Neuronal stem cell (in vitro differentiated cells): ENCODE data around the gene UCK2.

Experiments used
- DNase-seq: peaks from one replicate; pipeline ENCODE4 v3.0.0-alpha.2; 2013; ENCODE audit warnings: low spot score
- H2AFZ ChIP-seq: one replicate; pipeline ENCODE4 v1.6.1; 2013; ENCODE audit warnings: mild to moderate bottlenecking, low read length, inconsistent platforms
- H2AK5ac ChIP-seq: 2 replicates; pipeline ENCODE4 v1.6.1; 2013; ENCODE audit warnings: low read depth, mild to moderate bottlenecking, inconsistent platforms, low read length, moderate library complexity, mixed read lengths
- H2BK120ac ChIP-seq: 2 replicates; pipeline ENCODE4 v1.6.1; 2013; ENCODE audit warnings: low read depth, mild to moderate bottlenecking, inconsistent platforms, low read length, moderate library complexity, mixed read lengths
- H2BK12ac ChIP-seq: one replicate; pipeline ENCODE4 v1.6.1; 2013; ENCODE audit warnings: low read length, inconsistent platforms
- H2BK15ac ChIP-seq: 2 replicates; pipeline ENCODE4 v1.6.1; 2013; ENCODE audit warnings: mild to moderate bottlenecking, low read length, inconsistent platforms, mixed read lengths
- H2BK5ac ChIP-seq: one replicate; pipeline ENCODE4 v1.6.1; 2013; ENCODE audit warnings: inconsistent platforms, mild to moderate bottlenecking, low read length, moderate library complexity
- H3K14ac ChIP-seq: one replicate; pipeline ENCODE4 v1.6.1; 2013; ENCODE audit warnings: low read length, inconsistent platforms
- H3K18ac ChIP-seq: 2 replicates; pipeline ENCODE4 v1.6.1; 2013; ENCODE audit warnings: low read length, inconsistent platforms
- H3K23ac ChIP-seq: 2 replicates; pipeline ENCODE4 v1.6.1; 2013; ENCODE audit warnings: low read depth, mild to moderate bottlenecking, mixed read lengths, low read length, inconsistent platforms; ENCODE audit not compliant: poor library complexity
- H3K27ac ChIP-seq: replicated peaks from 3 replicates; pipeline ENCODE4 v1.5.1; 2013; ENCODE audit warnings: low read length, inconsistent platforms
- H3K27me3 ChIP-seq, 3 experiments: 2 replicates each; pipeline ENCODE4 v1.6.1; 2013; ENCODE audit warnings: low read length in 3 of 3, mild to moderate bottlenecking in 2 of 3, inconsistent platforms in 1 of 3, low read depth in 1 of 3, mixed read lengths in 1 of 3, moderate library complexity in 1 of 3; ENCODE audit not compliant: control insufficient read depth in 3 of 3, insufficient read depth in 3 of 3
- H3K36me3 ChIP-seq, 2 donors: replicated peaks in 1 of 2; 2 replicates each; pipeline ENCODE4 v1.6.1; 2013; ENCODE audit warnings: low read length in 2 of 2; ENCODE audit not compliant: control insufficient read depth in 2 of 2, insufficient read depth in 2 of 2
- H3K4ac ChIP-seq: 2 replicates; pipeline ENCODE4 v1.6.1; 2013; ENCODE audit warnings: inconsistent platforms, mild to moderate bottlenecking, low read length, moderate library complexity
- H3K4me1 ChIP-seq, 2 donors: 1 replicate in 1 of 2; 2 replicates in 1 of 2; pipeline ENCODE4 v1.6.1; 2013; ENCODE audit warnings: low read length in 2 of 2, low read depth in 1 of 2; ENCODE audit not compliant: control insufficient read depth in 2 of 2, insufficient read depth in 1 of 2
- H3K4me2 ChIP-seq: one replicate; pipeline ENCODE4 v1.6.1; 2013; ENCODE audit warnings: mild to moderate bottlenecking, low read length, inconsistent platforms; ENCODE audit not compliant: insufficient read depth, poor library complexity, severe bottlenecking
- H3K4me3 ChIP-seq, 2 donors: 2 replicates each; pipeline ENCODE4 v1.5.1; 2013; ENCODE audit warnings: low read length in 2 of 2, mild to moderate bottlenecking in 2 of 2, inconsistent platforms in 1 of 2, moderate library complexity in 1 of 2
- H3K79me1 ChIP-seq: one replicate; pipeline ENCODE4 v1.6.1; 2013; ENCODE audit warnings: low read depth, mild to moderate bottlenecking, inconsistent platforms, low read length, moderate library complexity
- H3K9ac ChIP-seq: one replicate; pipeline ENCODE4 v1.6.1; 2013; ENCODE audit warnings: mild to moderate bottlenecking, low read depth, low read length, inconsistent platforms; ENCODE audit not compliant: poor library complexity
- H3K9me3 ChIP-seq, 2 donors: replicated peaks in 1 of 2; 2 replicates each; pipeline versions ENCODE3 to v1.6.1; 2013; ENCODE audit warnings: low read length in 2 of 2, mild to moderate bottlenecking in 2 of 2, inconsistent platforms in 1 of 2, low read depth in 1 of 2, mixed read lengths in 1 of 2, moderate library complexity in 1 of 2; ENCODE audit not compliant: control insufficient read depth in 2 of 2, insufficient read depth in 1 of 2
- H4K8ac ChIP-seq: one replicate; pipeline ENCODE4 v1.6.1; 2013; ENCODE audit warnings: low read depth, mild to moderate bottlenecking, inconsistent platforms, low read length, moderate library complexity
- H4K91ac ChIP-seq: one replicate; pipeline ENCODE4 v1.6.1; 2013; ENCODE audit warnings: low read length, low read depth, mild to moderate bottlenecking, inconsistent platforms; ENCODE audit not compliant: poor library complexity
- WGBS, 2 donors: extraction: QIAGEN DNeasy Blood & Tissue Kit; methylation state at CpG; one replicate each; pipeline ENCODE4 v1.1.7; 2013; ENCODE audit warnings: missing lambda C conversion rate in 2 of 2, mixed read lengths in 1 of 2; ENCODE audit not compliant: insufficient read length in 2 of 2, insufficient replicate concordance in 1 of 2; ENCODE audit errors: extremely low coverage in 2 of 2; 5-methylcytosine and 5-hydroxymethylcytosine counted together

UCK2 gene

GRCh38 chr1:165842671-165843129 lies 15.3 kb downstream of the UCK2 start:
- Histone ChIP-seq H3K14ac (no peak overlapping the region), H4K91ac (no peak overlapping the region), H2BK5ac (no peak overlapping the region), H2AK5ac (no peak overlapping the region), H3K27me3 (no peaks in the 10 kb centered on the region), H3K4me3 (no peak overlapping the region), H3K36me3 (peaks cover 1 to 16% of the 10 kb centered on the region in 2 donors), H3K9me3 (peaks cover 0 to 6% of the 10 kb centered on the region in 2 donors), H2BK120ac (no peak overlapping the region), H2BK12ac (no peak overlapping the region), H3K27ac (no peak overlapping the region), H3K4me1 (peaks cover 8 to 14% of the 10 kb centered on the region in 2 donors), H4K8ac (no peak overlapping the region), H2BK15ac (no peak overlapping the region), H2AFZ (no peak overlapping the region), H3K23ac (no peak overlapping the region), H3K4me2 (no peak overlapping the region), H3K18ac (no peak overlapping the region), H3K4ac (no peak overlapping the region), H3K79me1 (no peaks in the 10 kb centered on the region), H3K9ac (no peak overlapping the region)
- WGBS, 2 donors, result no CpG with 5 or more reads among the region's 5 CpGs
- no peak for DNase-seq

- Histone ChIP-seq H2BK5ac (no peak overlapping the region), H2BK15ac (no peak overlapping the region), H4K8ac (no peak overlapping the region), H4K91ac (no peak overlapping the region), H3K18ac (no peak overlapping the region), H2BK120ac (no peak overlapping the region), H3K4me2 (no peak overlapping the region), H3K4me1 (peaks cover 8 to 14% of the 10 kb centered on the region in 2 donors), H3K27ac (no peak overlapping the region), H3K9me3 (peaks cover 0 to 8% of the 10 kb centered on the region in 2 donors), H3K23ac (no peak overlapping the region), H3K36me3 (peaks cover 1 to 14% of the 10 kb centered on the region in 2 donors), H3K79me1 (no peaks in the 10 kb centered on the region), H3K9ac (no peak overlapping the region), H3K14ac (no peak overlapping the region), H3K27me3 (no peaks in the 10 kb centered on the region), H3K4ac (no peak overlapping the region), H3K4me3 (no peak overlapping the region), H2AFZ (no peak overlapping the region), H2BK12ac (no peak overlapping the region), H2AK5ac (no peak overlapping the region)
- WGBS, 2 donors, result no CpG with 5 or more reads among the region's 1 CpG
- DNase-seq, result no peak
Measured at GRCh38 chr1:165843304-165843703, 15.9 kb downstream of the UCK2 start.

GRCh38 chr1:165844114-165844798 lies 16.8 kb downstream of the UCK2 start:
- no peak overlapping the region for H2BK15ac ChIP-seq
- H3K4ac ChIP-seq, result no peak overlapping the region
- no peaks in the 10 kb centered on the region for H3K27me3 ChIP-seq
- H3K9ac ChIP-seq, result no peak overlapping the region
- H4K91ac ChIP-seq, result no peak overlapping the region
- H3K79me1 ChIP-seq, result no peaks in the 10 kb centered on the region
- no peak overlapping the region for H2BK5ac ChIP-seq
- peaks cover 0 to 15% of the 10 kb centered on the region in 2 donors for H3K36me3 ChIP-seq
- no CpG with 5 or more reads among the region's 11 CpGs for WGBS, 2 donors
- H2AK5ac ChIP-seq, result no peak overlapping the region
- H2AFZ ChIP-seq, result no peak overlapping the region
- no peak overlapping the region for H3K27ac ChIP-seq
- H2BK12ac ChIP-seq, result no peak overlapping the region
- H2BK120ac ChIP-seq, result no peak overlapping the region
- H3K9me3 ChIP-seq, result peaks cover 0 to 11% of the 10 kb centered on the region in 2 donors
- H3K4me3 ChIP-seq, result no peak overlapping the region
- H3K18ac ChIP-seq, result no peak overlapping the region
- H3K4me2 ChIP-seq, result no peak overlapping the region
- H3K4me1 ChIP-seq, result peaks cover 8 to 14% of the 10 kb centered on the region in 2 donors
- H3K23ac ChIP-seq, result no peak overlapping the region
- no peak overlapping the region for H3K14ac ChIP-seq
- DNase-seq, result no peak
- no peak overlapping the region for H4K8ac ChIP-seq

GRCh38 chr1:165844933-165845332 lies 17.5 kb downstream of the UCK2 start:
- Histone ChIP-seq H3K9ac (no peak overlapping the region), H2AK5ac (no peak overlapping the region), H3K14ac (no peak overlapping the region), H4K91ac (no peak overlapping the region), H4K8ac (no peak overlapping the region), H3K18ac (no peak overlapping the region), H3K4ac (no peak overlapping the region), H3K27ac (no peak overlapping the region), H3K9me3 (peaks cover 0 to 11% of the 10 kb centered on the region in 2 donors), H2BK5ac (no peak overlapping the region), H3K4me1 (peaks cover 8 to 14% of the 10 kb centered on the region in 2 donors), H3K4me3 (no peak overlapping the region), H3K79me1 (no peaks in the 10 kb centered on the region), H2BK12ac (no peak overlapping the region), H3K27me3 (no peaks in the 10 kb centered on the region), H2BK15ac (no peak overlapping the region), H3K36me3 (peaks cover 0 to 15% of the 10 kb centered on the region in 2 donors), H3K23ac (no peak overlapping the region), H2BK120ac (no peak overlapping the region), H2AFZ (no peak overlapping the region), H3K4me2 (no peak overlapping the region)
- whole genome bisulfite sequencing, 2 donors, result no CpG with 5 or more reads among the region's 6 CpGs
- DNase-seq, result no peak
